Activated CD4-positive, alpha-beta T cell treated with anti-CD3 and anti-CD28 coated beads, Interleukin-2, amount 50 U/mL, for 48 hours (primary cell): ENCODE data around the gene QSOX2.

Experiments used
- DNase-seq, 2 experiments: peaks; one replicate each; pipeline ENCODE4 v3.0.0-alpha.2; 2020

Gene QSOX2

DNA sequence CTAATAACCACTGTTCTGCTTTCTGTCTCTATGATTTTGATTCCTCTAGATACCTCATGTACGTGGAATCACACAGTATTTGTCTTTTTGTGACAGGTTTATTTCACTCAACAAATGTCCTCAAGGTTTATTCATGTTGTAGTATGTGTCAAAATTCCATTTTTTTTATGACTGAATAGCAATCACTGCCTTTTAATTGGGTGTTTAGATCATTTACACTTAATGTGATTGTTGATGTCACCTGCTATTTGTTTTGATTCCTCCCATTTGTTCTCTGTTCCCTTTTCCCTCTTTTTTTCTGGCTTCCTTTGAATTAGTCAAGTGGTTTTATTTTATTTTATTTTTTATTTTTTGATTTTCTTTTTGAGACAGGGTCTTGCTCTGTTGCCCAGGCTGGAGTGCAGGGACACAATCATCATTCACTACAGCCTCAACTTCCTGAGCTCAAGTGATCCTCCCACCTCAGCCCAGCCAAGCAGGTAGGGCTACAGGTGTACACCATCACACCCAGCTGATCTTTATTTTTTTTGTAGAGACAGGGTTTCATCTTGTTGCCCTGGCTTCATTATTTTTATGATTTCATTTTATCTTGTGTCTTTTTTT, 82.3 kb downstream of the QSOX2 start:
- DNase-seq = no peak

DNA sequence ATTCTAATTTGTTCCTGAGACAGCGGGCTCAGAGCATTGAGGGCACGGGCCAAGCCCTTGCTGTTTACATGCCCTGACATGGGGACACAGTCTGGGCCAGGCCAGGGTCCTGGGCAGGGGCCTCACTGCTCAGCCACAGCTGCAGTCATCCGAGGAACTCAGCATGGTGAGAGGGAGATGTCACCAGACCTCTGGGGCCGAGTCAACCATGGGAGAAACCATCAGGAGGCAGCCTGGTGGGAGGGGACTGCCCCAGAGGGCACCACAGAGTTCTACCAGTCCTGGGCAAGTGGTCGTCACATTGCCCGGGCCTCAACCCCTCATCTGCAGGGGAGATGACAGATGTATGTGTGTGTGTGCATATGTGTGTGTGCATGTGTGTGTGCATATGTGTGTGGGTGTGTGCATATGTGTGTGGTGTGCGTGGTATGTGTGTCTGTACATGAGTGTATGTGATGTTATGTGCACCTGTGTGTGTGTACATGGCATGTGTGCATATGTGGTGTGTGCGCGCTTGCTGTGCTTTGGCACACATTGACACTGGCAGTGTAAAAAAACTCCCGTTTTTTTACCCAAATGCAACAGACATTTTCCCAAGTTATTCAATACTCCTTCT, 84.5 kb downstream of the QSOX2 start:
- no peak for DNase-seq

DNA sequence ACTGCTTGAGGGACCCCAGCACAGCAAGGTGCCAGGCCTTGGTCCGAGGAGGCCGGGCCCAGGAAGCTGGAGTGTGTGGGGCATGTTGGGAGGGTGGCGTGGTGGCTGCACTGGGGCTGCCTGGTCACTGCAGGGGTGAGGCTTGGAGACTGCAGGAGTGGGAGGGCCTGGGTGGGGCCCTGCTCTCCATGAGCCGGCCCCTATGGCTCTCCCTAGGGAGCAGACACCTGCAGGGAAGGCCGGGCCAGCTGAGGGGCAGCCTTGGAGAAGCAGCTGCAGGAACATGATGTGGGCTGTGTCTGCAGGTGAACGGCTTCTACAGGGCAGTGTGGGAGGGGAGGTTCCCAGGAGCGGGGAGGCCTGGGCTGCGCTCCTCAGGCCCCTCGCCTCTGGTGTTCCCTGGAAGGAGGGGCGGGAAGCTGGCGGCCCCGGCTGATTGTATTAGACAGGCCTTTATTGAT, 85.2 kb downstream of the QSOX2 start:
- DNase-seq = no peak

DNA sequence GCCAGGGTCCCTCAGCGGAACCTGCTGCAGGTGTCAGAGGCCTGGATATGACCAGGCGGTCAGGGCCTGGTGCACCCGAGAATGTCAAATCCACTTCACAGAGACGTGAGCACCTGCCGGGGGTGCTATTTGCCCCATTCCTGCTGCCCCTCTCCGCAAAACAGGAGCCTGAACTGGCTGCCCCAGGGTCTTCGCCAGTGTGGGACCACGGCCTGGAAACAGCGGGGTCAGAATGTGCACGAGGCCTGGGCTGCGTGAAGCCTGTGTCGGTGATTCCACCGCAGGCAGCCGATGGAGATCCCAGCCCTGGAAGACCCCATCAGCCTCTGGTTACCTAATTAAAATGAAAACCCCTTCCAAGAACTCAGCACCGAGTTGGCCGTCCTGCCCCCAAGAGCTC, 85.8 kb downstream of the QSOX2 start:
- no peak for DNase-seq

DNA sequence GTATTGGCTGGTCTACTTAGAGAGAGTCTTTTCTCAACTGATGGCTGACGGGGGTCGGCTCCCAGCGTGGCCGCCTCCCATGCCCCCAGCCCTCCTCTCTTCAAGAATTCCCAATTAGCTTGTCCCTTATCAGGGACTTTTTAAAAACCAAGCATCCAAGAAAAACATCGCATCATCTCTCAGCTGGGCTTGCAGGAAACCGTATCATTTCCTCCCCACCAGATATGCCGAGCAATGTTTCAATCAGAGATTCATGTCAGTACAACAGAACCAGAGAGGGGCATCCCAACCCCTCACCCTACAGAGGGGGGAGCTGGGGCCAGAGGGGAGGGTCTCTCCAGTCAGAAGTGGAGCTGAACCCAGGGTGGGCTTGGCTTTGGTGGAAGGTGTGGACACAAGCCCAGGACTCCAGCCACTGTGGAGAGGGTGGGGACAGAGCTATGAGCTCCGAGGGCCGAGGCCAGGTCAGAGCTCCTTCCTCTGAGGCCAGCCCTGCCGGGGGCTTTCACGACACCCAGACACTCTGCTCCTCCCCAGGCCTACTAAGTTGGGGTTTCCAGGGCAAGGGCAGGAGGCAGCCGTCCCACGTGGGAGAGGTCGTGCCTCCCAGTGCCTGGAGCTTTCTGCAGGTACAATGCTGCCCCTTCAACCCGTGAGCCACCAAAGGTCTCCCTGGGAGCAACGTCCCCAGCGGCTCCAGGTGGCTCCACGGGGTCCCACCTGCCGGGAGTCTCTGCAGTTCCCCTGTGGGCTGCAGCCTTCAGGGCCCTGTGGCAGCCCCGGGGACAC, 87.9 kb downstream of the QSOX2 start:
- DNase-seq = no peak
